Activated T-cell treated with anti-CD3 and anti-CD28 coated beads, Interleukin-2, amount 50 U/mL, for 72 hours (primary cell): ENCODE data around the gene WDSUB1. TPM values are rescaled to one million over a fixed set of nuclear protein-coding genes. Genes with fewer than 3 reads are reported as not detected.

ENCODE experiments used
- ATAC-seq, 2 donors: fragments of 150-1000 bp; cut with Tn5 transposase; replicated peaks in 1 of 2; 2 replicates each; pipeline ENCODE4 v1.10.0; 2021; ENCODE audit warnings: moderate library complexity in 2 of 2, mild to moderate bottlenecking in 1 of 2
- DNase-seq, 2 donors: peaks; one replicate each; pipeline ENCODE4 v3.0.0; 2021 to 2022; ENCODE audit warnings: mixed read lengths in 1 of 2
- H3K27ac Mint-ChIP-seq: one replicate; pipeline ENCODE4 v1.8.0; 2022; ENCODE audit warnings: mild to moderate bottlenecking, moderate library complexity, mixed read lengths
- H3K27me3 Mint-ChIP-seq: one replicate; pipeline ENCODE4 v1.8.0; 2022; ENCODE audit warnings: low read depth, mixed read lengths
- H3K36me3 Mint-ChIP-seq, 2 donors: one replicate each; pipeline ENCODE4 v1.8.0; 2022; ENCODE audit warnings: mixed read lengths in 2 of 2, mild to moderate bottlenecking in 1 of 2; ENCODE audit not compliant: insufficient read depth in 2 of 2
- H3K4me1 Mint-ChIP-seq: one replicate; pipeline ENCODE4 v1.8.0; 2022; ENCODE audit warnings: low read depth, mixed read lengths
- H3K4me3 Mint-ChIP-seq, 2 donors: one replicate each; pipeline ENCODE4 v1.8.0; 2022; ENCODE audit warnings: mild to moderate bottlenecking in 2 of 2, mixed read lengths in 2 of 2, moderate library complexity in 2 of 2
- H3K9me3 Mint-ChIP-seq, 2 donors: one replicate each; pipeline ENCODE4 v1.8.0; 2022; ENCODE audit warnings: mixed read lengths in 2 of 2
- total RNA-seq, 2 donors: library from RNA; stranded (reverse); gene quantifications; one replicate each; pipeline ENCODE4 v1.2.3, GENCODE V29; 2022

The WDSUB1 gene, protein sequence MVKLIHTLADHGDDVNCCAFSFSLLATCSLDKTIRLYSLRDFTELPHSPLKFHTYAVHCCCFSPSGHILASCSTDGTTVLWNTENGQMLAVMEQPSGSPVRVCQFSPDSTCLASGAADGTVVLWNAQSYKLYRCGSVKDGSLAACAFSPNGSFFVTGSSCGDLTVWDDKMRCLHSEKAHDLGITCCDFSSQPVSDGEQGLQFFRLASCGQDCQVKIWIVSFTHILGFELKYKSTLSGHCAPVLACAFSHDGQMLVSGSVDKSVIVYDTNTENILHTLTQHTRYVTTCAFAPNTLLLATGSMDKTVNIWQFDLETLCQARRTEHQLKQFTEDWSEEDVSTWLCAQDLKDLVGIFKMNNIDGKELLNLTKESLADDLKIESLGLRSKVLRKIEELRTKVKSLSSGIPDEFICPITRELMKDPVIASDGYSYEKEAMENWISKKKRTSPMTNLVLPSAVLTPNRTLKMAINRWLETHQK
- total RNA-seq: 1 to 10 TPM; 6.0 to 7.3 TPM

DNA sequence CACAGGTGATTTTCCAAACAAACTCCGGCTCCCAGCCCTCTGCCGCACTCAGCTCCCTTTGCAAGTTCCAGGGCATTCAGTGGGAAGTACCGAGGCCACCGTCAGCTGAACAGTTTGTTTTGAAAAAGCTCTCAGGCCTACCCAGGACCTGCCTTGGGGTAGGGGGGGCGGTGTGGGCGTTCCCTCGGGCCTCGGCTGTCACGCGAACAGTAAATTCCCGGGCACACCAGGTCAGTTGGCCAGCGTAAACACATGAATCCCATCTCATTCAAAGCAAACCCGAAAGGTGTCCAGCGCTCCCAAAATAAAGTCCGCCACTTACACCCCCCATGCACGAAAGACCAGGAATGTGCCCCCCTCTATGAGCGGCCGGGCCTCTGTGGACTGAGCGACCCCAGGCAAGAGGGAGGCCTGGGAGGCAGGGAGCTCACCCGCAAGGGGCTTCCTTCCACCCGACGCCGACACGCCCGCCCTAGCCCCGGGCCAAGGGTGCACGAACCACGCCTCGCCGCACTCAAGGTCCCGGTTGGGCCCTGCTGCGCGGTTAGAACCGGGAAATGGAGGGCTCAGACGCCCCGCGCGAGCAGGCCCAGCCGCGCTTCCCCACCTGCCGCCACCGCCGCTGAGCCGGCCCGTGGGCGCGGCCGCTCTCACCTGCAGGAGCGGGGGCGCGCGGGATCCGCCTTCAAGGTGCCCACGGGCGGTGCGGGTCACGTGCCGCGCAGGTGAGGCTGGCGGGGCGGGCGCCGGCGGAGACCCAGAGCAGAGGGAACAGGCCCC lies at the start of gene WDSUB1:
Gene WDSUB1 (minus strand): TSS at position 775 of the 780 bp plus-strand sequence. CDS start 3,634 bp downstream, outside the sequence.
- Mint-ChIP-seq H3K27ac (peak within 1 kb of the TSS; percentile 86), H3K36me3 (no peaks in the 10 kb centered on the region), H3K4me3 (peak within 1 kb of the TSS; percentile 85 to 88), H3K4me1 (peaks cover 40% of the 10 kb centered on the region), H3K9me3 (no peaks in the 10 kb centered on the region), H3K27me3 (no peaks in the 10 kb centered on the region)
- DNase-seq: peak; percentile 21 to 42
- ATAC-seq: peak in 1 of 2 donors; percentile 56

DNA sequence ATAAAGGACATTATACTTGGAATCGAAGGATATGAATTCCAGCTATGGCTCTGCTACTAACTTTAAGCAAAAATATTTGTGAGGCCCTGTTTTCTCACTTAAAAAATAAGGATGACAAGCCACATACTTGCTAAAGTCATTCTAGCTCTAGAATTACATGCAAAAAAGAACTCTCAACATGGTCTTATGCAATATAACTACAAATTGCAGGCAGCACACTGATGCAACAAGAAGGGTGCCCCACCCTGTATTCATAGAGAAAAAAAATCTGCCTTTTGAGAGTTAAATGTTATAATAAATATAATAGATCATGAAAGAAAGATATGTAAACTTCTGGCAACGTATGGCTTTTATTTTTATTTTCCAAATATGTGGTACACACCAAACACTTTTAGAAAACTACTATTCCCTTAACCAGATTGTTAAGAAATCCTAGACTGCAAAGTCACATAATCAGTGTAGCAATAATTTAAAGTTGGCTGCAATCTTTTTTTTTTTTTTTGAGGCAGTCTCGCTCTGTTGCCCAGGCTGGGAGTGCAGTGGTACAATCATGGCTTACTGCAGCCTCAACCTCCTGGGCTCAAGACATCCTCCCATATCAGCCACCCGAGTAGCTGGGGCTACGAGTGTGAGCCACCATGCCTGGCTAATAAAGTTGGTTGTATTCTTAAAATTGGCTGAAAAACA lies 40.2 kb upstream of the WDSUB1 start:
- no peak for DNase-seq
- H3K27ac Mint-ChIP-seq: no peak overlapping the region
- H3K4me3 Mint-ChIP-seq: no peak overlapping the region
- H3K9me3 Mint-ChIP-seq: no peaks in the 10 kb centered on the region
- H3K27me3 Mint-ChIP-seq: no peaks in the 10 kb centered on the region
- H3K36me3 Mint-ChIP-seq: peaks cover under 1 to 2% of the 10 kb centered on the region in 2 donors
- H3K4me1 Mint-ChIP-seq: no peaks in the 10 kb centered on the region
- ATAC-seq: no peak

DNA sequence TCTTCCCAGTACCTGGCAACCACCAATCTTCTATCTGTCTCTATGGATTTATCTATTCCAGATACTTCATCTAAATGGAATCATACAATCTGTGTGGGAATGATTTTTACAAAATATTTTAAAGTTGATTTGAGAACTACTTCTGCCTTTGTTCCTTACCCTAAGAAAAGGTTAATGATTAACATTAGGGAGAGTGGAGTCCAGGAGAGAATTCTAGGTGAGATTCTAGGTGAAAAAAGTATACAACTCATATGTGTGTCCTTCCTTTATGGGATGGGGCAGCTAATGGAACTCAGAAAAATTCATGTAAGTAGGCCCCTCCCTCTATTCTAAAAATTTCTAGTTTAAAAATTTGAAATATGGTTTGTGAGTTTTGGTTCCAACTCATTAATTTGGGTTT lies 35.9 kb upstream of the WDSUB1 start:
- Mint-ChIP-seq H3K4me3 (no peak overlapping the region), H3K9me3 (no peaks in the 10 kb centered on the region), H3K27ac (no peak overlapping the region), H3K36me3 (no peaks in the 10 kb centered on the region), H3K4me1 (no peaks in the 10 kb centered on the region), H3K27me3 (no peaks in the 10 kb centered on the region)
- DNase-seq (no peak), ATAC-seq (no peak)

DNA sequence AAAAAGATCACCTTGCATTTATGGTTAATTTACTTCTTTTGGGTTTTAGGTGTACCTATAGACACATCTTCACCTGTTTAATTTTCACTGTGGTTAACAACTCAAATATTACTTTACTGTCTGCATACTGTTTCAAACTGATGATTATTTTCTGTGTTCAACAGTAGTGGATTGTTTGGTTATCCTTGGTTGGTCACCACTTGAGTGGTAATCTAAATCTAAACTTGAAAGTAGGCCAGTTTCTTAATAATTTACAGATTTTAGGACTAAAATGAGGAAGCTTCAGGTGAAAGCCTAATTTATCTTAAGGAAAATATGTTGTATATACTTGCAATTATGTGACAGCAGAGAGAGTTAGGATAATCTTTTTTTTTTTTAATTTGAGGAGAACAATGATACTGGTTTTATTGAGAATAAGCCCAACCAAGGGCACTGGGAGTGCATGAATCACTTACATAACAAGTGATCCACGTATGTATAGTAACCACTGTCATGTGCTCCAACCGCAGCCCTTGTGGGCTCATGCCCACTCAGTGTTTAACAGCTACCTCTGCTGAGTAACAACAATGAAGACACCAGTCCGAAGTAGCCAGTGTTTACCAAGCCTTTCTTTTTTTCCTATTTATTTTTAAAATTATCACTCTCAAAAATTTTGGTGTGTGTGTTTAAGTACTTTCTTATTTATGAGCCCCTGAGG lies 31.0 kb upstream of the WDSUB1 start:
- no peak for ATAC-seq
- Mint-ChIP-seq H3K27me3 (no peaks in the 10 kb centered on the region), H3K27ac (no peak overlapping the region), H3K36me3 (peaks cover 0 to 2% of the 10 kb centered on the region in 2 donors), H3K4me3 (no peak overlapping the region), H3K9me3 (peaks cover 0 to 1% of the 10 kb centered on the region in 2 donors), H3K4me1 (no peaks in the 10 kb centered on the region)
- DNase-seq: no peak

DNA sequence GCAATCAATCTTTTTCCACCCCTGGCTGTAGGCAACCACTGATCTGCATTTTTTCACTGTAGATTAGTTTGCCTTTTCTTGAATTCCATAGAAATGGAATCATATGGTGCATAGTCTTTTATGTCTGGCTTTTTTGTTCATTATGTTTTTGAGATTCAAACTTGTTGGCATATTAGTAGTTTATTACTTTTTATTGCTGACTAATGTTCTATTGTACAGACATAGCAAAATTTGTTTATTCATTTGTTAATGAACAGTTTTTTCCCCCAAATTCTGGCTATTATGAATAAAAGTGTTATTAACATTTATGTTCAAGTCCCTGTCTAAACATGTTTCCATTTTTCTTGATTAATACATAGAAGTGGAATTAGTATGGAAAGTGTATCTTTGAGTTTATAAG lies 21.4 kb upstream of the WDSUB1 start:
- Mint-ChIP-seq H3K27me3 (peaks cover 11% of the 10 kb centered on the region), H3K4me3 (no peak overlapping the region), H3K4me1 (no peaks in the 10 kb centered on the region), H3K9me3 (peaks cover 0 to 6% of the 10 kb centered on the region in 2 donors), H3K36me3 (peaks cover 4% of the 10 kb centered on the region in 2 donors), H3K27ac (no peak overlapping the region)
- ATAC-seq (no peak), DNase-seq (no peak)

DNA sequence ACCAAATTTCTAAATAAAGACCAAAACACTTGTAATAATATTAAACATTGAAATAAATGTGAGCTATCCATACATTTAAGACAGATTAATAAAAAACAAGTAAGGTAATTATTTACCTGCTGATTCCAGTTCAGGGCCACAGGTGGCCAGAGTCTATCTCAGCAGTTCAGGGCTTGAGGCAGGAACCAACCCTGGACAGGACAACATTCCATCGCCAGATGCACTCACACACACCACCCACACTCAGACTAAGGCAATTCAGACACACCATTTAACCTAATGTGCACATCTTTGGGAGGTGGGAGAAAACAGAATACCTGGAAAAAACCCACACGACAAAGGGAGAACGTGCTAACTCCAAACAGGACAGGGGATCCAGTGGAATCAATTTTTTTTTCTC lies 14.1 kb upstream of the WDSUB1 start:
- no peaks in the 10 kb centered on the region for H3K27me3 Mint-ChIP-seq
- H3K9me3 Mint-ChIP-seq: peaks cover 0 to 6% of the 10 kb centered on the region in 2 donors
- H3K4me1 Mint-ChIP-seq: no peaks in the 10 kb centered on the region
- ATAC-seq (no peak), DNase-seq (no peak)
- no peak overlapping the region for H3K4me3 Mint-ChIP-seq
- peaks cover 4% of the 10 kb centered on the region in 2 donors for H3K36me3 Mint-ChIP-seq
- H3K27ac Mint-ChIP-seq: no peak overlapping the region

DNA sequence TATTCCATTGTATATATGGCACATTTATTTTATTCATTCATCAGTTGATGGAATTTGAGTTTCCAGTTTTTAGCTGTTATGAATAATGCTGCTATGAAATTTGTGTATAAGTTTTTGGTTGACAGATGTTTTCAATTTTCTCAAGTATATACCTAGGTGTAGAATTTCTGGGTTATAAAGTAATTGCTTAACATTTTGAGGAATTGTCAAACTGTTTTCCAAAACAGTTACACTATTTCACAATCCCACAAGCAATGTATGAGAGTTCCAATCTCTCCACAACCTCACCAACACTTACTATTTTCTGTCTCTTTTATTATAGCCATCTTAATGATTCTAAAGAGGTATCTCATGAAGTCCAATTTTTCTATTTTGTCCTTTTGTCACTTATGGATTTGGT lies 12.5 kb upstream of the WDSUB1 start:
- Mint-ChIP-seq H3K9me3 (peaks cover 0 to under 1% of the 10 kb centered on the region in 2 donors), H3K4me1 (no peaks in the 10 kb centered on the region), H3K4me3 (no peak overlapping the region), H3K36me3 (peaks cover 0 to under 1% of the 10 kb centered on the region in 2 donors), H3K27ac (peak overlapping the region; percentile 22), H3K27me3 (no peaks in the 10 kb centered on the region)
- ATAC-seq (no peak), DNase-seq (no peak)

DNA sequence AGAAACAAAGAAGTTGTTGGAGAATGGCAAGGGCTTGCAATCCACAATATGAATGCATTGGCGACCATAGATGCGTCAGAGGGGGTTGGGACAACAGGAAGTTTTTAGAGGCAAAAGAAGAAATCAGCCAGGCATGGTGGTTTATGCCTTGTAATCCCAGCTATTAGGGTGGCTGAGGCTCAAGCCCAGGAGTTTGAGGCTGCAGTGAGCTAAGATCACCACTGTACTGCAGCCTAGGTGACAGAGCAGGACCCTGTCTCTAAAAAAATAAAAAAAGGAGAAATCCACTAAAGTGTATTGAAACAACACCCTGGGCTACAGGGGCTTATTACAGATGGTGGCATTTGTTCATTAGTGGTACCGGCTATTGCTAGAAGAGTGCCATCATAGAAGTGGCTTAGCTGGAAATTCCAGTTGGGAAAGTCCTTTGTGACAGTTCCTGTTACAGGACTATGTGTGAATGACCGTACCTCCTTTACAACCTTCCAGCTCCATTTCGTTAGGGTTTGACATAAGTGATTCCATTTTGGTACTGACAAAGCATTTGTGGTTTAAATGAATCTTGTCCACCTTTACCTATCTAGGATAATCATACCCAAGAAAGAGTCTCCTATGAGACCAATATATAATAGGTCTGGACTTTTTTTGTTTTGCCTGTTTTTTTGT lies 10.7 kb upstream of the WDSUB1 start:
- ATAC-seq (no peak), DNase-seq (no peak)
- H3K27me3 Mint-ChIP-seq: no peaks in the 10 kb centered on the region
- no peaks in the 10 kb centered on the region for H3K4me1 Mint-ChIP-seq
- H3K4me3 Mint-ChIP-seq: no peak overlapping the region
- H3K36me3 Mint-ChIP-seq: no peaks in the 10 kb centered on the region
- H3K9me3 Mint-ChIP-seq: no peaks in the 10 kb centered on the region
- H3K27ac Mint-ChIP-seq: no peak overlapping the region

DNA sequence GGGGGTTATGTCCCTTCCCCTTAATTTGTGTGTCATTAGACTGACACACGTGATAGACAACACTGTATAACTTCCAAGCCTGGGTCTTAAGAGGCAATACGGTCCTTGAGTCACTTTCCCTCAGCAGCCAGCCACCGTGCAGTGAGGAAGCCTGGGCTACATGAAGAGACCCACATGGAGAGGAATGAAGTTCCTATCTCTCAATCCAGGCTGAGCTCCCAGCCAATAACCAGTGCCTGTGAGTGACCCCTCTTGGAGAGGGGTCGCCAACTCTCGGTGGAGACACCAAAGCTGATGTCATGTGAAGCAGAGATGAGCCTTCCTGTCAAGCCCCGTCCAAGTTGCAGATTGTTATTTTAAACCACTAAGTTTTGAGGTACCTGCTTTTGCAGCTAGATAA lies 5.7 kb upstream of the WDSUB1 start:
- Mint-ChIP-seq H3K36me3 (no peaks in the 10 kb centered on the region), H3K4me1 (peaks cover 20% of the 10 kb centered on the region), H3K9me3 (no peaks in the 10 kb centered on the region), H3K27ac (no peak overlapping the region), H3K4me3 (no peak overlapping the region), H3K27me3 (no peaks in the 10 kb centered on the region)
- ATAC-seq: no peak
- no peak for DNase-seq

DNA sequence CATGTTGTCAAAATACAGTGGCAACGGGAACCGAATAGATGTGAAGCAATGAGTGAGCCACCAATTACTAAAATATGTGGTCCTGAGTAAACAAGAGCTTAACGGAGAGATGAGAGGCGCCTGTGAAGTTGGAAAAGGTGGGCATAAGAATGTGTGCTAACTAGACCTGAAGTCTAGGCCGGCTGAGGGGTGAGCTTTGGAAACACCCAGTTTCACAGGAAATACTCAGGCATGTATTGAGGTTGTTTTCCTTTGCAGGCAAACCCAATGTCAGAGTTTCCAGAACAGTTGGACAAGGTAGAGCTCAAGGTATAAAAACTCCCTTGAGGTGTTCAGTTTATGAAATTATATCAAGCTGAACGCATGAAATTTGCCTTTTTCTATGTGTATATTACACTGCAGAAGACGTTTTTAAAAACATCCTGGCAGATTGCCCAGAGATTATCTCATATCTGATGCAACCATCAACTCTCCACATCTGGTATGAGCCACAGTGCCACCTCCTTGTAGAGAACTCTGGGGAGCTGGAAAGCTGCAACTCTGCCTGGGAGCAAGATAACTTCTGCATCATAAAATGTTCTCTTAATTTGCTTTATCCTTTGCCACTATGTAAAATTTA lies 3.9 kb upstream of the WDSUB1 start:
- Mint-ChIP-seq H3K27ac (peak overlapping the region; percentile 10), H3K36me3 (no peaks in the 10 kb centered on the region), H3K27me3 (no peaks in the 10 kb centered on the region), H3K4me3 (peak overlapping the region; percentile 44 to 59), H3K4me1 (peaks cover 29% of the 10 kb centered on the region), H3K9me3 (no peaks in the 10 kb centered on the region)
- ATAC-seq (peak; percentile 10 to 29), DNase-seq (peak; percentile 38 to 40)

DNA sequence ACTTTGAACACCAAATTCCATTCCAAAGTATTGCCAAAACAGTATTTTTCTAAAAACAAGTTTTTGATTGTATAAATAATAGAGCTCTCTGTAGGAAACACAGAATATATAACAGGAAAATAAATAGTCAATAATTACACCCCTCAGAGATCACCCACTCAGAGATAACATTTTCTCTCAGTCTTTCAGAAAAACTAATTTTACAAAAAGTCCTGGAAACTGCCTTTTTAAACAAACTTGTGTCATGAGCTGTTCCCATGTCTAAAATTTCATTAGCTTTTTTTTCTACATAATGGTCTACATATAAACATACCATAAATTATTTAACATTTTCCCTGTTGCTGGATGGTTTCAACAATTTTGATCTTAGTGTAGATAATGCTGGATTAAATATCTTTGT lies 1.2 kb upstream of the WDSUB1 start:
- DNase-seq (no peak), ATAC-seq (no peak)
- Mint-ChIP-seq H3K27ac (no peak overlapping the region), H3K36me3 (no peaks in the 10 kb centered on the region), H3K9me3 (no peaks in the 10 kb centered on the region), H3K27me3 (no peaks in the 10 kb centered on the region), H3K4me3 (peak overlapping the region; percentile 85 to 88), H3K4me1 (peaks cover 41% of the 10 kb centered on the region)
